KMS-11 (cell line): ENCODE results near the gene SASS6.

ENCODE experiments used
- H2AFZ ChIP-seq: fragments of 200-600 bp; sonication (generic); 2 replicates; pipeline ENCODE4 v1.6.1; 2016; ENCODE audit warnings: antibody characterized with exemption, mixed run types, low read depth
- H3K27ac ChIP-seq: fragments of 200-600 bp; sonication (generic); 2 replicates; pipeline ENCODE4 v1.6.1; 2016; ENCODE audit warnings: mild to moderate bottlenecking, mixed run types
- H3K27me3 ChIP-seq: fragments of 200-600 bp; sonication (generic); 2 replicates; pipeline ENCODE4 v1.6.1; 2017; ENCODE audit warnings: mild to moderate bottlenecking, low read depth, mixed run types, moderate library complexity; ENCODE audit not compliant: insufficient read depth
- H3K36me3 ChIP-seq: fragments of 200-600 bp; sonication (generic); 2 replicates; pipeline ENCODE4 v1.6.1; 2017; ENCODE audit warnings: mild to moderate bottlenecking, mixed run types; ENCODE audit not compliant: insufficient read depth
- H3K4me1 ChIP-seq: fragments of 200-600 bp; sonication (generic); 2 replicates; pipeline ENCODE4 v1.6.1; 2016; ENCODE audit warnings: mild to moderate bottlenecking, low read depth, mixed run types; ENCODE audit not compliant: poor library complexity, severe bottlenecking
- H3K4me2 ChIP-seq: fragments of 200-600 bp; sonication (generic); 2 replicates; pipeline ENCODE4 v1.7.0; 2016; ENCODE audit warnings: mild to moderate bottlenecking, mixed run types
- H3K4me3 ChIP-seq: fragments of 200-600 bp; sonication (generic); IDR thresholded peaks from 2 replicates; pipeline ENCODE4 v1.6.1; 2017; ENCODE audit warnings: low read depth, low read length, mixed read lengths; ENCODE audit not compliant: insufficient read depth
- H3K79me2 ChIP-seq: fragments of 200-600 bp; sonication (generic); 2 replicates; pipeline ENCODE4 v1.6.1; 2016; ENCODE audit warnings: low read depth, mixed run types; ENCODE audit not compliant: insufficient read depth
- H3K9ac ChIP-seq: fragments of 200-600 bp; sonication (generic); 2 replicates; pipeline ENCODE4 v1.6.1; 2016; ENCODE audit warnings: mild to moderate bottlenecking, mixed run types
- H4K20me1 ChIP-seq: fragments of 200-600 bp; sonication (generic); 2 replicates; pipeline ENCODE4 v1.6.1; 2016; ENCODE audit warnings: mild to moderate bottlenecking, mixed run types; ENCODE audit not compliant: insufficient read depth
- CTCF ChIP-seq: fragments of 200-600 bp; sonication (generic); conservative IDR thresholded peaks from 2 replicates; pipeline ENCODE4 v1.6.1; 2017; ENCODE audit warnings: low read depth, mild to moderate bottlenecking, antibody characterized with exemption, low read length, moderate library complexity, mixed read lengths

Gene SASS6

GRCh38 chr1:100074604-100075395 is 57.9 kb downstream of the SASS6 start:
- H3K36me3 ChIP-seq: no peaks in the 10 kb centered on the region
- no peak for TF ChIP-seq CTCF
- no peaks in the 10 kb centered on the region for H4K20me1 ChIP-seq
- no peaks in the 10 kb centered on the region for H3K79me2 ChIP-seq
- H3K27ac ChIP-seq: no peak overlapping the region
- H3K4me3 ChIP-seq: no peak overlapping the region
- peaks cover 8% of the 10 kb centered on the region for H3K4me1 ChIP-seq
- no peak overlapping the region for H2AFZ ChIP-seq
- no peaks in the 10 kb centered on the region for H3K27me3 ChIP-seq
- no peak overlapping the region for H3K9ac ChIP-seq
- no peak overlapping the region for H3K4me2 ChIP-seq

GRCh38 chr1:100073531-100073930 is 59.2 kb downstream of the SASS6 start:
- Histone ChIP-seq H3K4me1 (peaks cover 8% of the 10 kb centered on the region), H2AFZ (no peak overlapping the region), H3K4me3 (no peak overlapping the region), H3K79me2 (no peaks in the 10 kb centered on the region), H3K4me2 (no peak overlapping the region), H4K20me1 (no peaks in the 10 kb centered on the region), H3K27ac (no peak overlapping the region), H3K9ac (no peak overlapping the region), H3K36me3 (no peaks in the 10 kb centered on the region; the same call in 1 of the 2 replicates), H3K27me3 (no peaks in the 10 kb centered on the region)
- no peak for TF ChIP-seq CTCF

- Histone ChIP-seq H3K4me2 (no peak overlapping the region), H3K27ac (no peak overlapping the region), H4K20me1 (no peaks in the 10 kb centered on the region), H2AFZ (no peak overlapping the region), H3K79me2 (no peaks in the 10 kb centered on the region), H3K9ac (no peak overlapping the region), H3K4me1 (no peaks in the 10 kb centered on the region), H3K27me3 (no peaks in the 10 kb centered on the region), H3K36me3 (no peaks in the 10 kb centered on the region; the same call in 1 of the 2 replicates), H3K4me3 (no peak overlapping the region)
- no peak for TF ChIP-seq CTCF
Measured at GRCh38 chr1:100070201-100070939, 62.4 kb downstream of the SASS6 start.

GRCh38 chr1:100065969-100066227 is 66.8 kb downstream of the SASS6 start:
- no peaks in the 10 kb centered on the region; the same call in 1 of the 2 replicates for H3K79me2 ChIP-seq
- no peak overlapping the region for H3K9ac ChIP-seq
- no peaks in the 10 kb centered on the region; the same call in 1 of the 2 replicates for H3K36me3 ChIP-seq
- no peak overlapping the region for H3K27ac ChIP-seq
- no peaks in the 10 kb centered on the region for H3K27me3 ChIP-seq
- H2AFZ ChIP-seq: no peak overlapping the region
- no peaks in the 10 kb centered on the region for H4K20me1 ChIP-seq
- H3K4me2 ChIP-seq: no peak overlapping the region
- no peaks in the 10 kb centered on the region for H3K4me1 ChIP-seq
- no peak for TF ChIP-seq CTCF
- no peak overlapping the region for H3K4me3 ChIP-seq
